Chondrocyte (in vitro differentiated cells): ENCODE measurements around the gene SNX8. TPM values are rescaled to one million over a fixed set of nuclear protein-coding genes. Genes with fewer than 3 reads are reported as not detected.

Source experiments
- DNase-seq: peaks from one replicate; pipeline ENCODE4 v3.0.0; 2021; ENCODE audit warnings: mixed read lengths, low spot score
- H3K27ac Mint-ChIP-seq: one replicate; pipeline ENCODE4 v1.8.0; 2021; ENCODE audit warnings: mild to moderate bottlenecking, moderate library complexity, mixed read lengths; ENCODE audit not compliant: unreplicated experiment
- H3K27me3 Mint-ChIP-seq: 2 replicates; pipeline ENCODE4 v1.8.0; 2021; ENCODE audit warnings: low read depth, mixed read lengths
- H3K36me3 Mint-ChIP-seq: 2 replicates; pipeline ENCODE4 v1.8.0; 2021; ENCODE audit warnings: low read depth, mixed read lengths
- H3K4me1 Mint-ChIP-seq: 2 replicates; pipeline ENCODE4 v1.8.0; 2021; ENCODE audit warnings: low read depth, mild to moderate bottlenecking, mixed read lengths
- H3K4me3 Mint-ChIP-seq: one replicate; pipeline ENCODE4 v1.8.0; 2021; ENCODE audit warnings: mild to moderate bottlenecking, moderate library complexity, mixed read lengths; ENCODE audit not compliant: unreplicated experiment
- H3K9me3 Mint-ChIP-seq: 2 replicates; pipeline ENCODE4 v1.8.0; 2021; ENCODE audit warnings: low read depth, mixed read lengths
- total RNA-seq: library from RNA; stranded (reverse); gene quantifications from 3 replicates; pipeline ENCODE4 v1.2.1, GENCODE V29; 2021
- TF ChIP-seq, protein P1 (sequence below): fragments of 200-600 bp; sonication (generic); IDR thresholded peaks from 2 replicates; pipeline ENCODE4 v1.5.0; 2021; ENCODE audit warnings: antibody characterized with exemption, mild to moderate bottlenecking, moderate library complexity

Gene SNX8
- total RNA-seq, 1 donor from 2014 or later = 45.4 TPM

DNA sequence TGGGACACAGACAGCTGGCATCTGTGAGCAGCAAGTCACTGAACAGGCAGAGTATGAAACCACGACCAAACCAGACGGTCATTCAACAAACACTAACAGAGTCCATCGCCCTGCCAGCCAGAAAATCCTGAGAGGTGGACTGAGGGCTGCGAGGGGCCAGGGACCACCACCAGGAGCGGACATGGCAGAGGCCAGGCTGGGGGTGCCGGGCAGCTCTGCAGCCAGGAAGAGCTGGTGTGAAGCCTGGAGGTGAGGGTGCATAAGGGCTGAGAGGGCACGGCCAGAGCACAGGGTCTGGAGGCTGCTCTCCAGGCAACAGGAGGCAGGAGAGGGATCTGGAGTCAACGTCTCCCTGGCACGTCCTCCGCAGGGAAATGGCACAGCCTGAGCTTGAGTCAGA lies 97.0 kb downstream of the SNX8 start:
- Mint-ChIP-seq H3K9me3 (no peaks in the 10 kb centered on the region), H3K27me3 (no peaks in the 10 kb centered on the region), H3K27ac (no peak overlapping the region), H3K36me3 (peaks cover 43% of the 10 kb centered on the region), H3K4me3 (no peak overlapping the region), H3K4me1 (no peaks in the 10 kb centered on the region)
- DNase-seq = no peak
- TF ChIP-seq, protein P1, sequence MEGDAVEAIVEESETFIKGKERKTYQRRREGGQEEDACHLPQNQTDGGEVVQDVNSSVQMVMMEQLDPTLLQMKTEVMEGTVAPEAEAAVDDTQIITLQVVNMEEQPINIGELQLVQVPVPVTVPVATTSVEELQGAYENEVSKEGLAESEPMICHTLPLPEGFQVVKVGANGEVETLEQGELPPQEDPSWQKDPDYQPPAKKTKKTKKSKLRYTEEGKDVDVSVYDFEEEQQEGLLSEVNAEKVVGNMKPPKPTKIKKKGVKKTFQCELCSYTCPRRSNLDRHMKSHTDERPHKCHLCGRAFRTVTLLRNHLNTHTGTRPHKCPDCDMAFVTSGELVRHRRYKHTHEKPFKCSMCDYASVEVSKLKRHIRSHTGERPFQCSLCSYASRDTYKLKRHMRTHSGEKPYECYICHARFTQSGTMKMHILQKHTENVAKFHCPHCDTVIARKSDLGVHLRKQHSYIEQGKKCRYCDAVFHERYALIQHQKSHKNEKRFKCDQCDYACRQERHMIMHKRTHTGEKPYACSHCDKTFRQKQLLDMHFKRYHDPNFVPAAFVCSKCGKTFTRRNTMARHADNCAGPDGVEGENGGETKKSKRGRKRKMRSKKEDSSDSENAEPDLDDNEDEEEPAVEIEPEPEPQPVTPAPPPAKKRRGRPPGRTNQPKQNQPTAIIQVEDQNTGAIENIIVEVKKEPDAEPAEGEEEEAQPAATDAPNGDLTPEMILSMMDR = no peak

DNA sequence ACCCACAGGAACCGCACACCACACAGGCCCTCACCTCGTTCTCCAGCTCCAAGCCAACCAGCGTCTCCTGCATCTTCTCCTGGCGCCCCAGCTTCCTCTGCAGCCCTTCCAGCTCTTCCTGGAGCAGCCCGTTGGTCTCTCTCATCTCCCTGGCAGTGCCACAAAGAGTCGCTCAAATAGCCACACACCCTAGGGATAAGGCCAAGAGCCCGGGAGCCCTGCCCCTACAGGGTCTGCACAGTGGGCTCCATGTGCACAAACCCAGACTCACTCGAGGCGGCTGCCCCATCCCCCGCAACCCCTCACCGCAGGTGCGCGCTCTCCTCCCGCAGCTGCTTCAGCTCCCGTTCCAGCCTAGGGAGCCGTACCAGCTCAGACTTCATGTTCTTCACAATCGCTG lies 98.4 kb downstream of the SNX8 start:
- Mint-ChIP-seq H3K36me3 (peaks cover 44% of the 10 kb centered on the region), H3K4me3 (no peak overlapping the region)

DNA sequence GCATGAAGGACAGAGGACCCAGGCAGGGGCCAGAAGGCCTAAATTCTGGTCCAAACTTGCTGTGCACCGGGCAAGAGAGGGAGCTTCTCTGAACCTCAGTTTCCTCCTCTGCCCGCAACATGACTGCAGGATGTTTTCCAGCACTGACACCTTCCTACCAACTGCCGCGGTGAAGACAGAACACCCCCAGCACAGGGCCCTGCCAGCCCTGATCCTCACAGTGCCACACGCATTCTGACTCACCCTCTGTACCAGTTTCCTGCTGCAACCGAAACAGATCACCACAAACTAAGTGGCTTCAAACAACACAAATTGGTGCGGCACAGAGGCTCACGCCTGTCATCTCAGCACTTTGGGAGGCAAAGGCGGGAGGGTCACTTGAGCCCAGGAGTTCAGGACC lies 99.6 kb downstream of the SNX8 start:
- H3K27ac Mint-ChIP-seq = no peak overlapping the region
- H3K27me3 Mint-ChIP-seq = no peaks in the 10 kb centered on the region
- TF ChIP-seq, protein P1 = no peak
- H3K4me3 Mint-ChIP-seq = no peak overlapping the region
- H3K4me1 Mint-ChIP-seq = no peaks in the 10 kb centered on the region
- no peak for DNase-seq
- H3K36me3 Mint-ChIP-seq = peaks cover 44% of the 10 kb centered on the region
- no peaks in the 10 kb centered on the region for H3K9me3 Mint-ChIP-seq

More for the DNA sequence above, 98.4 kb downstream of the SNX8 start:
- TF ChIP-seq, protein P1 = no peak
- Mint-ChIP-seq H3K4me1 (no peaks in the 10 kb centered on the region), H3K27me3 (no peaks in the 10 kb centered on the region), H3K27ac (no peak overlapping the region), H3K9me3 (no peaks in the 10 kb centered on the region)
- no peak for DNase-seq

DNA sequence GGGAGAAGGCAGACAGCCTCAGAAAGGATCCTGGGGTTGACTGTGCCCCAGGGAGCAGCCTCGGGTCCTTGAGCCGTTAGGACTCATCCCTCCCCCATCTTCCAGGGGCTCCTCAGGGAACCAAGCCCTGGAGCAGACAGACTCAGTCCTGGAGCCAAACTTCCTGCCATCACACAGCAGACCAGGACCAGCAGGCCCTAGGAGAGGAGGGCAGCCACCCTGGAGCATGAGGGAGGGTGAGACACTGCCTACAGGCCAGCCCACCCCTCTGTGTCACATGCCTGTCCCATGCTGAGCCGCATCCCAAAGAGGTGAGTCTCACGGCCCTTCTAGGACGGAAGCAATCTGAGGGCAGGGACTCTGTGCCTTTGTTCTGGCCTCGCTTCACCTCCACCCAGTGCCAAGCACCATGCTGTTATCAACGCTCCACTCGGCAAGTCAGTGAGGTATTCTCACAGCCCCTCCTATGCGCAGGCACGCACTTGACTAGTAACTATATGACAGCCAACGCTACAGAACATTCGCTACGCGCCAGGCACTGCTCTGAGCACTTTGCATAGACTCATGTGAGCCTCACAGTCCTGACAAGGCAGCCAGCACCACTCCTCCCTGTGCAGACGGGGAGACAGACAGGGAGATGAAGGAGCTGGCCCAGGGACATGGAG lies 100.6 kb downstream of the SNX8 start:
- Mint-ChIP-seq H3K9me3 (no peaks in the 10 kb centered on the region), H3K4me3 (no peak overlapping the region), H3K4me1 (no peaks in the 10 kb centered on the region), H3K27ac (no peak overlapping the region), H3K27me3 (no peaks in the 10 kb centered on the region), H3K36me3 (peaks cover 47% of the 10 kb centered on the region)
- DNase-seq = peak; percentile 62
- TF ChIP-seq, protein P1 = no peak

DNA sequence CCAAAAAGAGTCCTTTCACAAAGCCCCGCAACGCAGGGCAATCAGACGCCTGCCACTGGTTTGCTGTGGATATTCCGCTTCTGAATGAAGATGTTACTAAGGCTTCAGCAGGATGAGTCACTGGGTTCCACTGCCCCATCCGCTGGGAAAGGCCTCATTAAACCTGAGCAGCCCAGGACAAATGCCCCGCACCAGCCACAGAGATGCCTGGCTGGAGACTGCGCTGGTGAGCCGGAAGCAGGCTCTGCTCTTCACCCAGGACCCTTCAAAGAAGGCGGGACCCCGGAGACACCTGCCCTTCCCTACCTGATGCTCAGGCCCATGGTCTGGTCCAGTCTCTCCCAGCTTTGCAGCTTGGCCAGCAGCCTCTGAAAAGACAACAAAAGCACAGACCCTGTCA lies 101.3 kb downstream of the SNX8 start:
- Mint-ChIP-seq H3K27ac (no peak overlapping the region), H3K4me3 (no peak overlapping the region), H3K9me3 (no peaks in the 10 kb centered on the region), H3K36me3 (peaks cover 48% of the 10 kb centered on the region), H3K27me3 (no peaks in the 10 kb centered on the region), H3K4me1 (no peaks in the 10 kb centered on the region)
- peak; percentile 74 for DNase-seq
- TF ChIP-seq, protein P1 = no peak
